ENCODE data around the gene EXOSC1. TPM values are rescaled to one million over a fixed set of nuclear protein-coding genes. Genes with fewer than 3 reads are reported as not detected.
"Not testable (repeated sequence)": the region's sequence is repeated elsewhere in the genome, so short reads cannot be mapped to it uniquely, and the experiment has no call there.

The EXOSC1 gene
- total RNA-seq, 2 experiments from 2014 or later: 54.9 to 64.0 TPM

DNA sequence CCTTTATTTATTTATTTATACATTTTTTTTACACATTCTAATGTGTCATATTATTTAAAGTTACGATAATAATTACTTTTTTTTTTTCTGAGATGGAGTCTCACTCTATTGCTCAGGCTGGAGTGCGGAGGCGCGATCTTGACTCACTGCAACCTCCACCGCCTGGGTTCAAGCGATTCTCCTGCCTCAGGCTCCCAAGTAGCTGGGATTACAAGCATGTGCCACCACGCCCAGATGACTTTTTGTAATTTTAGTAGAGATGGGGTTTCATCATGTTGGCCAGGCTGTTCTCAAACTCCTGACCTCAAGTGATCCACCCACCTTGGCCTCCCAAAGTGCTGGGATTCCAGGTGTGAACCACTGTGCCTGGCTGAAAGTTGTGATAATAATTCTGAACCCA lies 39.3 kb downstream of the EXOSC1 start:
- H3K27me3 Mint-ChIP-seq (ENCODE audit: low read depth); H3K36me3 Mint-ChIP-seq (ENCODE audit: low read depth); H3K4me1 Mint-ChIP-seq (ENCODE audit: low read depth); H3K4me3 Mint-ChIP-seq; H3K27ac Mint-ChIP-seq; DNase-seq; H3K9me3 Mint-ChIP-seq: not testable (repeated sequence)
- CTCF ChIA-PET: interaction anchor here (0.6 to 8.0 kb wide), 13 partner anchors 16 to 148 kb away, joined by 3 to 90 read pairs (median 6); partner anchors contain the start of gene PGAM1
- intact Hi-C loops (cut with micrococcal nuclease): loop anchor here (2.0 kb wide), 1 partner anchor 136 kb away; no protein-coding TSS in a partner anchor

DNA sequence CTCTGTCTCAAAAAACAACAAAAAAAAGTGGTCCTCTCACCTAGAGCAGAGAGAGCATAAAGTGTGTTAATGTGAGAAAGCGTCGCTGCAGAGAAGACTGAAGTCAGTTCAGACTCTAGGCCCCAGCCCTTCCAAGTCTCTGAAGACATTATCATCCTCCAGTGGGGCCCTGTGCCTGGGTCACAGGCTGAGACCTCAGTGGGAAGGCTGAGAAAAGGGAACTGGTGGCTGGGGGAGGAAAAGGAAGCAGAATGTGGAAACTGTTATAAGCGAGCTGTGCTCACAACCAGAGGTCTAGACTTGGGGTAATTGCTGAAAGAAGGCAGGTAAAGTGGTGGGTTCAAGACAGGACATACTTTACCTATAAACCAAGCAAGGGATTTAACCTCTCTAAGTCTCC lies 39.7 kb downstream of the EXOSC1 start:
- no peaks in the 10 kb centered on the region for H3K9me3 Mint-ChIP-seq
- intact Hi-C loops (cut with micrococcal nuclease): loop anchor here (2.0 kb wide), 1 partner anchor 137 kb away; no protein-coding TSS in a partner anchor
- H3K36me3 Mint-ChIP-seq (ENCODE audit: low read depth): no peaks in the 10 kb centered on the region
- no peak overlapping the region for H3K4me3 Mint-ChIP-seq
- H3K27ac Mint-ChIP-seq: no peak overlapping the region
- H3K27me3 Mint-ChIP-seq (ENCODE audit: low read depth): no peaks in the 10 kb centered on the region
- no peak for DNase-seq
- CTCF ChIA-PET: interaction anchor here (1.0 to 8.0 kb wide), 9 partner anchors 17 to 148 kb away, joined by 3 to 90 read pairs (median 6); partner anchors contain the start of gene PGAM1
- H3K4me1 Mint-ChIP-seq (ENCODE audit: low read depth): peaks cover 13% of the 10 kb centered on the region

DNA sequence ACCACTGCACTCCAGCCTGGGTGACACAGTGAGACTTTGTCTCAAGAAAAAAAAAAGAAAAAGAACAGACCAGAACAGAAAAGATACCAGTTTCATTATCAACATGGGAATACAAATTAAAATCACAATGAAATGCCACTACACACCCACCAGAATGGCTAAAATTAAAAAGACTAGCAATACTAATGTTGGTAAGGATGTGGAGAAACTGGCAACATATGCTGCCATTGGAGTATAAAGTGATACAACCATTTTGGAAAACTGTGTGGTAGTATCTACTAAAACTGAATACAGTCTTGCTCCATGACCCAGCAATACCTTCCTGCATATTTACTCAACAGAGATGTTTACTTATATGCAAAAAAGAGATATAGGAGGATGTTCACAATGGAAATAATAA lies 41.8 kb downstream of the EXOSC1 start:
- Mint-ChIP-seq H3K27ac (no peak overlapping the region), H3K9me3 (no peaks in the 10 kb centered on the region), H3K4me3 (no peak overlapping the region), H3K27me3 (ENCODE audit: low read depth) (no peaks in the 10 kb centered on the region), H3K36me3 (ENCODE audit: low read depth) (no peaks in the 10 kb centered on the region), H3K4me1 (ENCODE audit: low read depth) (peaks cover 22% of the 10 kb centered on the region)
- no peak for DNase-seq
- intact Hi-C loops (cut with micrococcal nuclease): loop anchor here (5.0 kb wide), 1 partner anchor 332 kb away; no protein-coding TSS in a partner anchor
- CTCF ChIA-PET: interaction anchor here (0.6 to 8.0 kb wide), 6 partner anchors 10 to 54 kb away, joined by 3 to 90 read pairs (median 4); partner anchors contain the start of gene PGAM1

DNA sequence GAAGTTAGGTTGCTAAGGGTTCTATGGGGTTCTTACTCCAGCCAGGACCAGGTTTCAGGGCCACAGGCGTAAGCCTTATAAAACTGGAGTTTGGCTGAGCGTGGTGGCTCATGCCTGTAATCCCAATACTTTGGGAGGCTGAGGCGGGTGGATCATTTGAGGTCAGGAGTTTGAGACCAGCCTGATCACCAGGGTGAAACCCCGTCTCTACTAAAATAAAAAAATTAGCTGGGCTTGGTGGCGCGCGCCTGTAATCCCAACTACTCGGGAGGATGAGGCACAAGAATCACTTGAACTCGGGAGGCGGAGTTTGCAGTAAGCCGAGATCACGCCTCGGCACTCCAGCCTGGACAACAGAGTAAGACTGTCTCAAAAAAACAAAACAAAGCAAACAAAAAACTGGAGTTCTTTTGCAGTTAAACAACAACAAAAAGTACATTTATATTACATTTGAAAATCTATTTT lies 44.3 kb downstream of the EXOSC1 start:
- Mint-ChIP-seq H3K27me3 (ENCODE audit: low read depth) (no peaks in the 10 kb centered on the region), H3K36me3 (ENCODE audit: low read depth) (peaks cover 2% of the 10 kb centered on the region), H3K4me3 (peak overlapping the region; percentile 92), H3K27ac (peak overlapping the region; percentile 83), H3K4me1 (ENCODE audit: low read depth) (peaks cover 15% of the 10 kb centered on the region), H3K9me3 (no peaks in the 10 kb centered on the region)
- CTCF ChIA-PET: interaction anchor here (0.6 to 5.4 kb wide), 11 partner anchors 9 to 123 kb away, joined by 3 to 29 read pairs (median 4); no protein-coding TSS in a partner anchor
- intact Hi-C loops (cut with micrococcal nuclease): loop anchor here (1.0 to 5.0 kb wide), 8 partner anchors 13 to 335 kb away; partner anchors contain the start of genes ARHGAP19, EXOSC1, FRAT2 and MMS19
- no peak for DNase-seq

DNA sequence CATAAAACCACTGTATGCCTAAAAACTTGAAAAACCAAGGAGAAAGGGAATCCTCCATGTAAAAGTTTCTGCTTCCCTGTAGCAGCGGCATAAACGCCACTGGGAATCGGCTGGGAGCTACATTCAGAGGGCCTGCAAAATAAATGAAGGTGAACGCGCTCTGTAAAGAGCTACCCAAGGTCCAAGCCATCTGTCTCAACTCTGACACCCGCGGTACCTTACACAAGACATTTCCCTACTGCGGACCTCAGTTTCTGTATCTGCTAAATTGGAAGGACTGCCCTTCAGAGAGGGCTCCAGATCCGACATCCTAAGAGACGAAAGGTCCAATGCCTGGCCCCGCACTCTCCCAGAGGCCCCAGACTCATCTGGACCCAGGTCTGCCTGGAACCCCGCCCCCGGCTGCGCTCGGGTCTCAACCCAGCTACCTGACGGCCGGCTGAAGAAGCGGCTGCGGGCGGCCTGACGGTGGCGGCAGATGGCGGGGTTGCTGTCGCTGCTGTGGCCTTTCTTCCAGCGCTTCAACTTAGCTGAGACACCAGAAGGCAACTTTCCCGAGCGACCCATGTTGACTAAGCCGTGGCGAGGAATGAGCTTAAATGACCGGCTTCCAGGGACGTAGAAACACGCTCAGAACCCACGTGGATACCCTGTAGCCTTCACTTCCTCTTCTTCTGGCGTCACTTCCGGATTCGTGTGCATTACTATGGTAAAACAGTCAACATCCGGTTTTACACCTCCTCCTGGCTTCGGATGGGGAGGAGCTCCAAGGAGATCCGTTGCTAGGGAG lies 44.9 kb downstream of the EXOSC1 start, which contains the start of gene RRP12:
TSS of gene RRP12 (minus strand) at position 676 of the 790 bp plus-strand sequence. CDS start at position 567, 109 bp downstream.
- H3K9me3 Mint-ChIP-seq: no peaks in the 10 kb centered on the region
- no peaks in the 10 kb centered on the region for H3K27me3 Mint-ChIP-seq (ENCODE audit: low read depth)
- intact Hi-C loops (cut with micrococcal nuclease): loop anchor here (1.0 to 5.0 kb wide), 8 partner anchors 13 to 336 kb away; partner anchors contain the start of genes ARHGAP19, EXOSC1, FRAT2 and MMS19
- H3K4me3 Mint-ChIP-seq: peak within 1 kb of the TSS; percentile 92
- H3K4me1 Mint-ChIP-seq (ENCODE audit: low read depth): peaks cover 15% of the 10 kb centered on the region
- peaks cover 7% of the 10 kb centered on the region for H3K36me3 Mint-ChIP-seq (ENCODE audit: low read depth)
- CTCF ChIA-PET: interaction anchor here (0.6 to 5.4 kb wide), 11 partner anchors 9 to 122 kb away, joined by 3 to 29 read pairs (median 4); no protein-coding TSS in a partner anchor
- H3K27ac Mint-ChIP-seq: peak within 1 kb of the TSS; percentile 83
- peak; percentile 92 for DNase-seq

DNA sequence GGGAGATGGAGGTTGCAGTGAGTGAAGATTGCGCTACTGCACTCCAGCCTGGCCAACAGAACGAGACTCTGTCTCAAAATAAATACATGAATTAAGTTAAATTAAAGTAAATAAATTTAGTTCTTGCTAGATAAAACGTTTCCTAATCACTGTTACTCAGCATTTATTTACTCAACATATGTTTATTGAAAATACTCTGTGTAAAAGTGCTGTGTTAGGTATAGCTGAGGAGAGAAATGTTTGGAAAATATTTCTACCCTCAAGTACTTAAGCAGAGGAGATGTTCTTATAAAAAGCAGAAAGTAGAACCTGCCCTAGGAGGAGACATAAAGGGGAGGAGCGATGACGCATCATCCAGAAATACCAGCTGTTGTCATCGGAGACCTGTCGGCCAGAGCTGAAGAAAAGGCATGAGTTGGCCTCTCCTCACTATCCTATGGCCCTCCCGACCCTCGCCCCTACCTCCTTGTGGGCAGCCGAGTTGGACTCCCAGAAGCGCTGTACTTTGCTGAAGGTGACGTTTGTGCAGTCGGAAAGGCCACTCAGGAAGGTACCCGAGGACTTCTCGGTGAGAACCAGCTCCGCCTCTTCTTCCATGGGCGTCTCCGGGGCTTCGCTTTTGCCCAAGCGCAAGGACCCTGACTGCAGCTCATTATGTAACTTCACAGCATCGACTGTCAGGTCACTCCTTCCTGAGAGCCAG lies 45.8 kb downstream of the EXOSC1 start:
- Mint-ChIP-seq H3K36me3 (ENCODE audit: low read depth) (peaks cover 10% of the 10 kb centered on the region), H3K9me3 (no peaks in the 10 kb centered on the region), H3K27me3 (ENCODE audit: low read depth) (no peaks in the 10 kb centered on the region), H3K4me3 (peak overlapping the region; percentile 92), H3K4me1 (ENCODE audit: low read depth) (peaks cover 15% of the 10 kb centered on the region), H3K27ac (peak overlapping the region; percentile 83)
- intact Hi-C loops (cut with micrococcal nuclease): loop anchor here (2.0 to 5.0 kb wide), 2 partner anchors 328 to 337 kb away; partner anchors contain the start of gene ZFYVE27
- CTCF ChIA-PET: interaction anchor here (0.5 to 5.4 kb wide), 7 partner anchors 8 to 189 kb away, joined by 3 to 29 read pairs (median 6); no protein-coding TSS in a partner anchor
- DNase-seq: peak; percentile 51

DNA sequence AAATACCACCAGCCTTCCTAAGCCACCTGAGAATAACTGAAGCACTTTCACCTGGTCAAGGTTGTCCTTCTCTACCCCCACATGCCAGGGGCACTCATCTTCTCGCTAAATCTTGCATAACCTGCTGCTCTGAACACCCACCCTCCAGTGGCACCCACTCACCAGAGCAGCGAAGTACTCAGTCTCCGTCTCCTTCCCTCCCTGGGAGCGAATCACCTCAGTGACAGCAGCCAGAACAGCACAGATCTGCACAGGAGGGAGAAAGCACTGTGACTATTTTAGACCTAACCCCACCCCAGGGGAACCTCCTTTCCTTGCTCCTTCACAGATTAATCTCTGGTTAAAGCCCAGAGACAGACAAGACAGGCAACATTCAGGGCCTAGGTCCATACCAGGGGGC lies 49.8 kb downstream of the EXOSC1 start:
- Mint-ChIP-seq H3K4me1 (ENCODE audit: low read depth) (peaks cover 11% of the 10 kb centered on the region), H3K4me3 (no peak overlapping the region), H3K27me3 (ENCODE audit: low read depth) (no peaks in the 10 kb centered on the region), H3K9me3 (no peaks in the 10 kb centered on the region), H3K27ac (no peak overlapping the region), H3K36me3 (ENCODE audit: low read depth) (peaks cover 20% of the 10 kb centered on the region)
- no peak for DNase-seq
- CTCF ChIA-PET: no interaction called here
- intact Hi-C loops (cut with micrococcal nuclease): no loop called here

DNA sequence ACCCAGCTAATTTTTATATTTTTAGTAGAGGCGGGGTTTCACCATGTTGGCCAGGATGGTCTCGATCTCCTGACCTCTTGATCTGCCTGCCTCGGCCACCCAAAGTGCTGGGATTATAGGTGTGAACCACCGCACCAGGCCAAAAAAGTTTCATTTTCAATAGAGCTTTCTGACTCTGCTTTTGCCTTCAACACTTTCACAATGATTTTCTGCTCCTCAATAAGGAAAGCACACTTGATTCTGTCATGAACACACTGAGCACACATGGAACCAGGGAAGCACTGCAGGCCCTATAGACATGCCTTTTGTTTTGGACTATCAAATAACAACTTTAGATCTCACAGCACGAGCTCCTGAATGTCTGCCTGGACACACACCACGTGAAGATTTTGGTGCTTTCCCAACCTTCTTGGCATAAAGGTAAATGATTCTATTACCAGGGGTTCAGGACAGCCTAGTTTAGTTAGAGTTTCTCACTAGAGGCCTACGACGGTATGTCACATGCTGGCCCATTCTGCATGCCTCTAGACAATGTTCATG lies 52.7 kb downstream of the EXOSC1 start:
- CTCF ChIA-PET: interaction anchor here (0.6 kb wide), 1 partner anchor 518 kb away, joined by 4 read pairs; no protein-coding TSS in a partner anchor
- Mint-ChIP-seq H3K36me3 (ENCODE audit: low read depth) (peaks cover 33% of the 10 kb centered on the region), H3K9me3 (no peaks in the 10 kb centered on the region), H3K4me1 (ENCODE audit: low read depth) (no peaks in the 10 kb centered on the region), H3K4me3 (no peak overlapping the region), H3K27me3 (ENCODE audit: low read depth) (no peaks in the 10 kb centered on the region), H3K27ac (no peak overlapping the region)
- intact Hi-C loops (cut with micrococcal nuclease): no loop called here
- DNase-seq: no peak

DNA sequence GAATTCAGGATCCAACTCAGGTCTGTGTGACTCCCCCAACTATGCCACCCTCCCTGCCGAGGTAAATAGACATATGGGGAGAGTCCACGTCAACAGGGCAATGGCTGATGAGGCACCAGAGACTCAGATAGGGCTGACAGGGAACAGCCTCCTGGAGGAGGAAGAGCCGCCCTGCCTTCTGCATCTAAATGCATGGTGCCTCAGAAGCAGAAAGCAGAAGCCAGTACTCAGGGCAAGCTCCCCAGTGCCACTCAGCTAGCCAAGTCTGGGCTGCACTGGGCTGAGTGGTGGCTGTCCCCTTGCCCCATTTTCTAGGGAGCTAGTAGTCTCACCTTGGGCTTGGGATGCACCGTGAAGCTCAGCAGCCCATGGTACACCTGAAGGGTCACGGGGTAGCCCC lies 55.7 kb downstream of the EXOSC1 start:
- H3K36me3 Mint-ChIP-seq (ENCODE audit: low read depth): peaks cover 34% of the 10 kb centered on the region
- CTCF ChIA-PET: interaction anchor here (0.6 kb wide), 1 partner anchor 111 kb away, joined by 4 read pairs; no protein-coding TSS in a partner anchor
- no peaks in the 10 kb centered on the region for H3K9me3 Mint-ChIP-seq
- DNase-seq: no peak
- no peak overlapping the region for H3K27ac Mint-ChIP-seq
- no peaks in the 10 kb centered on the region for H3K4me1 Mint-ChIP-seq (ENCODE audit: low read depth)
- H3K4me3 Mint-ChIP-seq: no peak overlapping the region
- intact Hi-C loops (cut with micrococcal nuclease): no loop called here
- no peaks in the 10 kb centered on the region for H3K27me3 Mint-ChIP-seq (ENCODE audit: low read depth)

DNA sequence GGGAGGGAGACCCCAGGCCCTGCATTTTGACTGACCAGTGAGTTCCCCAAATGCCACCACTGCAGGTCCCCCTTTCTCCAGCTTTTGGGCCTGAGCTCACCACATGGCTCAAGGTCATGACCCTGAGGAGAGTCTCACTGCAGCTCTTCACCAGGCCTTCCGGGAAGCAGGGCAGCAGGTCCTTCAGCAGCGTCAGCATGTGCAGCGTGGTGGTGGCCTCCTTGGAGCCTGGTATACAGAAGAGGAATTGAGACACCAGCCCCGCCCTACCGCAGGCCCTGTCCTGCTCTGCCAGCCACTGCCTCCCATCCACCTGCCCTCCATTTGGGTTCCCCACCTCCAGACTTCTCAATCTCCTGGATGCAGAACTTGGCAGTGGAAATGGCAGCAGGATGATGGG lies 57.7 kb downstream of the EXOSC1 start:
- Mint-ChIP-seq H3K36me3 (ENCODE audit: low read depth) (peaks cover 26% of the 10 kb centered on the region), H3K9me3 (no peaks in the 10 kb centered on the region), H3K4me1 (ENCODE audit: low read depth) (no peaks in the 10 kb centered on the region), H3K4me3 (no peak overlapping the region), H3K27ac (no peak overlapping the region), H3K27me3 (ENCODE audit: low read depth) (no peaks in the 10 kb centered on the region)
- CTCF ChIA-PET: interaction anchor here (0.8 to 1.2 kb wide), 3 partner anchors 13 to 20 kb away, joined by 3 read pairs; partner anchors contain the start of gene RRP12
- intact Hi-C loops (cut with micrococcal nuclease): no loop called here
- no peak for DNase-seq
